Calu3 (cell line): ENCODE measurements around the gene FAM90A1. TPM values are rescaled to one million over a fixed set of nuclear protein-coding genes. Genes with fewer than 3 reads are reported as not detected.
"Not testable (repeated sequence)": the region's sequence is repeated elsewhere in the genome, so short reads cannot be mapped to it uniquely, and the experiment has no call there.

Experiments used
- BruUV-seq: library from RNA; stranded (reverse); fragments of 400-500 nt; replicated peaks from 2 replicates; lab custom pipeline; 2021; lab: Mats Ljungman, UMichigan
- CTCF ChIA-PET: fragments of 300-600 bp; sonication (Branson Sonifier 250); formaldehyde crosslinking; loops from one replicate; lab custom pipeline; 2022; ENCODE audit warnings: antibody characterized with exemption; lab: Charles Lee
- DNase-seq: peaks from one replicate; pipeline ENCODE4 v3.0.0; 2022
- H3K27ac Mint-ChIP-seq: one replicate; pipeline ENCODE4 v1.8.0; 2022; ENCODE audit warnings: mixed read lengths; ENCODE audit not compliant: unreplicated experiment
- H3K27me3 Mint-ChIP-seq: one replicate; pipeline ENCODE4 v1.8.0; 2022; ENCODE audit warnings: mixed read lengths; ENCODE audit not compliant: unreplicated experiment
- H3K36me3 Mint-ChIP-seq: one replicate; pipeline ENCODE4 v1.8.0; 2022; ENCODE audit warnings: mild to moderate bottlenecking, moderate library complexity, mixed read lengths; ENCODE audit not compliant: insufficient read depth, unreplicated experiment
- H3K4me1 Mint-ChIP-seq: one replicate; pipeline ENCODE4 v1.8.0; 2022; ENCODE audit warnings: mild to moderate bottlenecking, low read depth, mixed read lengths; ENCODE audit not compliant: unreplicated experiment
- H3K4me3 Mint-ChIP-seq: one replicate; pipeline ENCODE4 v1.8.0; 2022; ENCODE audit warnings: mild to moderate bottlenecking, low read depth, moderate library complexity, mixed read lengths; ENCODE audit not compliant: unreplicated experiment
- H3K9me3 Mint-ChIP-seq: one replicate; pipeline ENCODE4 v1.8.0; 2022; ENCODE audit warnings: low read depth, mixed read lengths; ENCODE audit not compliant: unreplicated experiment
- intact Hi-C: fragments of 100-400 bp; cut with micrococcal nuclease; formaldehyde crosslinking; loops from one replicate; pipeline ENCODE4 v1.10.0; 2022; ENCODE audit not compliant: unreplicated experiment
- total RNA-seq: library from RNA; stranded (reverse); gene quantifications from 2 replicates; pipeline ENCODE4 v1.2.3, GENCODE V29; 2022

The FAM90A1 gene
- total RNA-seq, 1 experiment from 2014 or later: 0.50 TPM

GRCh38 chr12:8246941-8247535 is 19.6 kb upstream of the FAM90A1 start:
- H3K27me3 Mint-ChIP-seq, intact Hi-C loops, H3K9me3 Mint-ChIP-seq, H3K4me3 Mint-ChIP-seq, BruUV-seq, H3K27ac Mint-ChIP-seq, DNase-seq, CTCF ChIA-PET: not testable (repeated sequence)
- Mint-ChIP-seq H3K4me1 (peaks cover 20% of the 10 kb centered on the region), H3K36me3 (peaks cover 23% of the 10 kb centered on the region)

DNA sequence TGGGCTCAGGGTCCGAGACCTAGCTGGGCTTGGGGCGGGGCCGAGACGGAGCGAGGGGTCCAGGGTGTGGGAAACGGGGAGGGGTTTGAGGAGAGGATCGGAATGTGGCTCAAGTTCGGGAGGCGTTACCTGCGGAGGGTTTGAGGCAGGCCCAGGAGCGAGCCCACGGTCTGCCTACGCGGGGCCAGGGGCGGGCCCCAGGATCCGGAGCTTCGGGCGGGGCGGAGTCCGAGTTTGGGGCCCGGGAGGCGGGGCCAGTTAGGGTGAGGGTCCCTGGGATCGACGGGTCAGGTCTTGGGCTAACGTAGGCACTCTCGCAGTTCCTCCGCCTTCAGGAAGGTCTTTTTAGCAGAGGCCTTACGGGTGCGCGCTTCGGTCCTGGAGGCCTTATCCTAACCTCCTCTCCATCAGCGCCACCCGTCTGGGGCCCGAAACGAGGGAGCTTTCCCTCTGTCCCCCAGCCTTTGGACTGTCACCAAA is 16.3 kb upstream of the FAM90A1 start:
- Mint-ChIP-seq H3K4me3 (peak overlapping the region; percentile 81), H3K4me1 (peaks cover 30% of the 10 kb centered on the region), H3K36me3 (peaks cover 28% of the 10 kb centered on the region)
- H3K9me3 Mint-ChIP-seq, intact Hi-C loops, H3K27ac Mint-ChIP-seq, BruUV-seq, H3K27me3 Mint-ChIP-seq, DNase-seq: not testable (repeated sequence)
- CTCF ChIA-PET: interaction anchor here (0.6 to 1.0 kb wide), 2 partner anchors 12 to 132 kb away, joined by 3 to 4 read pairs; no protein-coding TSS in a partner anchor

- H3K9me3 Mint-ChIP-seq, H3K27me3 Mint-ChIP-seq, BruUV-seq, intact Hi-C loops: not testable (repeated sequence)
- peaks cover 28% of the 10 kb centered on the region for H3K36me3 Mint-ChIP-seq
- peak; percentile 99 for DNase-seq
- H3K4me3 Mint-ChIP-seq: peak overlapping the region; percentile 81
- peaks cover 30% of the 10 kb centered on the region for H3K4me1 Mint-ChIP-seq
- peak overlapping the region; percentile 90 for H3K27ac Mint-ChIP-seq
- CTCF ChIA-PET: interaction anchor here (0.6 to 1.0 kb wide), 2 partner anchors 12 to 131 kb away, joined by 3 to 4 read pairs; no protein-coding TSS in a partner anchor
Measured at GRCh38 chr12:8242880-8243681, 15.7 kb upstream of the FAM90A1 start.

DNA sequence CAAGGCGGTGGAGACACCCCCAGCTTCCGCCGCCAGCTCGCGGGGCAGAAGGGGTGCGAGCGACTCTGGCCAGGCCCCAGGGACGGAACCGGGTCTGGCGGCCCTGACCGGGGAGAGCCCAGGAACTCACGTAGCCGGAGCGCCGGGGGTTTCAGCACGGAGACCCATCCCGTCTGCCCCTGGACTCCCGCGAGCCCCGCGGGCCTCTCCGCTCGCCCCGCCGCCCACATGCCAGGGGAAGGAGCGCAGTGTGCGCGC is 15.1 kb upstream of the FAM90A1 start:
- BruUV-seq, DNase-seq, H3K27me3 Mint-ChIP-seq, H3K9me3 Mint-ChIP-seq, intact Hi-C loops: not testable (repeated sequence)
- H3K27ac Mint-ChIP-seq: peak overlapping the region; percentile 90
- H3K4me1 Mint-ChIP-seq: peaks cover 30% of the 10 kb centered on the region
- peaks cover 28% of the 10 kb centered on the region for H3K36me3 Mint-ChIP-seq
- peak overlapping the region; percentile 81 for H3K4me3 Mint-ChIP-seq
- CTCF ChIA-PET: interaction anchor here (1.0 kb wide), 2 partner anchors 11 to 154 kb away, joined by 3 to 4 read pairs; no protein-coding TSS in a partner anchor

DNA sequence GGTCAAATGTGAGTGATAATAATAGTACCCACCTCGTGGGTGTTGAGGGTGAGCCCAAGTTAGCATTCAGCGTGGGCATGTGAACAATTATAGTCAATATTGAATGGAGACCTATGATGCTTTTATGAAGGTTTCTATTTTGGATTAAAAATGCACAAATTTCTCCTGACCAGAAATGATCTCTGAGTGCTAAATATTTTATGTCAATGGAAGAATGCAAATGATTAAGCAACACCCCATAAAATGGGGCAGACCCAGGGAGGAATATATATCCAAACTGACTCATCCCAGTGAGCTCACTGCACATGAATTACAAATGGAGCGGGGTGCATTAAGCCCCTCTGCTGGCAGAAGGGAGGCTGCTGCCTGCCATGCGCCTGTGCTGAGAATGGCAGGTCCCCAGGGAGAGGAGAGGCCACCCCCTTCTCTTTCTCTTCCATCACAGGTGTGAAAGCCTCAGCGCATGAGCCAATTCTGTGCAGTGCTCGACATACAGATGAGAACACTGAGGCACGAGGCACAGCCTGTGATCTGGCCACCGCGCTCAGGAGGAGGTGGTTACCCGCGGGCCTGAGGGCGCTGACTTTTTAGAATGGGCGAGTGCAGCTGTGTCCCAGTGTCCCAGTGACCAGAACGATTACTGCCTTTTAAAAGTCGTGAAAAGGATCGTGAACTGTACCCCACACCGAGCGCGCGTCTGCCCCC is 14.7 kb upstream of the FAM90A1 start:
- BruUV-seq: TSS peak; percentile 56
- Mint-ChIP-seq H3K4me1 (peaks cover 30% of the 10 kb centered on the region), H3K27ac (peak overlapping the region; percentile 90), H3K4me3 (peak overlapping the region; percentile 81), H3K36me3 (peaks cover 28% of the 10 kb centered on the region)
- CTCF ChIA-PET: interaction anchor here (1.0 kb wide), 1 partner anchor 154 kb away, joined by 4 read pairs; no protein-coding TSS in a partner anchor
- H3K9me3 Mint-ChIP-seq, intact Hi-C loops, DNase-seq, H3K27me3 Mint-ChIP-seq: not testable (repeated sequence)

DNA sequence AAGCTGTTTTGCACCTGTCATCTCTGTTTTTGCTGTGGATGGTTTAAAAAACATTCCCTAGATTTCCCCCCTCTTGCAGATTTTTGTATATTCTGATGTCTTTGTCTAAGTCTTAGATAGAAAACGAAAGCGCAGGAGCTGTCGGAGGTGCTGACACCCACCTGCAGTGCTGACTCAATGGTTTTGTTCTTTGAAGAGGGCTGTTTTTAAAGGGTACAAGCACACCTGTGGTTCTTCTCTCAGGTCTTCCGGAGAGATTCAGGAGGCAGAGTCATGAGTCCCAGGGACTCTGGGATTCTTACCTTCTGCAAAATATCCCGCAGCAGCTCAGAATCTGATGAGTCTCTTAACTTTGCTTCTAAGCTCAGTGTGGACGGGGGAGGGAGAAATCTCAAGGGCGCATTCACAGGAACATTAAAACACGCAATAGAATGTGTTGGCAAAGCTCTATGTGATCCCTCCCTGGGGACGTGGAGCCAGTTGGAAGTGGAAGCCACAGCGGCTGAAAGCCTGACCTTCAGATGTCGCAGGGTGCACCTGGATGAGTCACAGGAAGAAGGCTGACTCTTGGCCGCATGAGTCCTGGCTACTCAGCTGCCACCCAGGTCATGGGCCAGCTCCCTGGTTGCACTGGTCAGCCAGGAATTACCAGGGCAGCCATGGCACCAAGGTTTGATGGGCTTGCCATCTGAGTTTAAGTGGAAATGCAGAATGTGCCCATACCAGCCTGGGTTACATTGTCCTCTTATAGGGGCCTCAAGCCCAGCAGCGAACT is 13.1 kb upstream of the FAM90A1 start:
- intact Hi-C loops, BruUV-seq, H3K4me3 Mint-ChIP-seq, H3K27ac Mint-ChIP-seq, H3K27me3 Mint-ChIP-seq, H3K9me3 Mint-ChIP-seq: not testable (repeated sequence)
- peaks cover 28% of the 10 kb centered on the region for H3K36me3 Mint-ChIP-seq
- H3K4me1 Mint-ChIP-seq: peaks cover 19% of the 10 kb centered on the region
- CTCF ChIA-PET: interaction anchor here (0.5 kb wide), 1 partner anchor 333 kb away, joined by 5 read pairs; no protein-coding TSS in a partner anchor
- DNase-seq: peak; percentile 14

GRCh38 chr12:8237031-8237430 is 9.6 kb upstream of the FAM90A1 start:
- peaks cover 10% of the 10 kb centered on the region for H3K4me1 Mint-ChIP-seq
- intact Hi-C loops: loop anchor here (2.0 kb wide), 1 partner anchor 128 kb away; no protein-coding TSS in a partner anchor
- H3K9me3 Mint-ChIP-seq, H3K27ac Mint-ChIP-seq, H3K4me3 Mint-ChIP-seq, DNase-seq, H3K27me3 Mint-ChIP-seq, H3K36me3 Mint-ChIP-seq, BruUV-seq: not testable (repeated sequence)
- CTCF ChIA-PET: interaction anchor here (0.5 kb wide), 1 partner anchor 300 kb away, joined by 4 read pairs; no protein-coding TSS in a partner anchor

GRCh38 chr12:8235316-8236157 is 8.1 kb upstream of the FAM90A1 start:
- H3K27me3 Mint-ChIP-seq, CTCF ChIA-PET, H3K36me3 Mint-ChIP-seq, H3K4me3 Mint-ChIP-seq, DNase-seq, H3K9me3 Mint-ChIP-seq, BruUV-seq, H3K4me1 Mint-ChIP-seq, H3K27ac Mint-ChIP-seq: not testable (repeated sequence)
- intact Hi-C loops: loop anchor here (2.0 kb wide), 1 partner anchor 127 kb away; no protein-coding TSS in a partner anchor
